Testis (tissue), 3 donors: ENCODE data around the gene ANO3. TPM values are rescaled to one million over a fixed set of nuclear protein-coding genes. Genes with fewer than 3 reads are reported as not detected.

Experiments
- DNase-seq: peaks from one replicate; pipeline ENCODE4 v3.0.0-alpha.2; 2019
- H3K27ac ChIP-seq, 2 donors: fragments of 200-600 bp; sonication (generic); one replicate each; pipeline ENCODE4 v1.5.1; 2019
- H3K27me3 ChIP-seq: fragments of 200-600 bp; sonication (generic); one replicate; pipeline ENCODE4 v1.5.1; 2019
- H3K36me3 ChIP-seq: fragments of 200-600 bp; sonication (generic); one replicate; pipeline ENCODE4 v1.5.1; 2017; ENCODE audit warnings: low read depth; ENCODE audit errors: missing control alignments
- H3K4me1 ChIP-seq: fragments of 200-600 bp; sonication (generic); one replicate; pipeline ENCODE4 v1.5.1; 2019
- H3K4me3 ChIP-seq, 2 donors: fragments of 200-600 bp; sonication (generic); one replicate each; pipeline ENCODE4 v1.5.1; 2017 to 2019
- H3K9me3 ChIP-seq: fragments of 200-600 bp; sonication (generic); one replicate; pipeline ENCODE4 v1.5.1; 2017
- CTCF ChIP-seq, 3 experiments: fragments of 450-650 bp in 2 of 3; fragments of 200-600 bp in 1 of 3; sonication (generic) in 1 of 3; IDR thresholded peaks; one replicate each; pipeline ENCODE4 v1.5.1; 2016 to 2019; ENCODE audit warnings: antibody characterized with exemption in 3 of 3, mild to moderate bottlenecking in 2 of 3, moderate library complexity in 1 of 3
- POLR2A ChIP-seq: fragments of 450-650 bp; IDR thresholded peaks from one replicate; pipeline ENCODE4 v1.6.1; 2017; ENCODE audit warnings: antibody characterized with exemption, mild to moderate bottlenecking, moderate library complexity
- WGBS, 2 donors: methylation state at CpG; one replicate each; pipeline ENCODE4 v1.1.5; 2018; 5-methylcytosine and 5-hydroxymethylcytosine counted together
- intact Hi-C: fragments of 100-400 bp; cut with DNase I; formaldehyde crosslinking; loops from one replicate; pipeline ENCODE4 v1.15.1; 2023; ENCODE audit warnings: low total_unique reads
- polyA plus RNA-seq: library from polyadenylated mRNA; stranded (reverse); fragments of 350-450 nt; fragmentation: Illumina TruSeq; extraction: RNeasy Lipid Tissue Mini Kit (QIAGEN cat#74804); gene quantifications from one replicate; pipeline ENCODE4 v1.2.3, GENCODE V29; 2014; ENCODE audit warnings: low read depth, low replicate concordance; ENCODE audit not compliant: insufficient read depth
- total RNA-seq, 2 donors: library from RNA; depleted of rRNA; stranded (reverse); fragments of >200 nt; gene quantifications; one replicate each; pipeline ENCODE4 v1.2.3, GENCODE V29; 2016

The ANO3 gene
- total and polyA plus RNA-seq, 3 donors from 2014 or later, result 1.9 to 2.4 (median 2.2) TPM

GRCh38 chr11:26553182-26553581 lies 221.3 kb downstream of the ANO3 start:
- H3K27me3 ChIP-seq, result no peaks in the 10 kb centered on the region
- intact Hi-C loops, result no loop called here
- 66 to 76% methylated on average over 2 of the region's 2 CpGs for WGBS, 2 donors
- H3K9me3 ChIP-seq, result no peaks in the 10 kb centered on the region
- no peak overlapping the region for H3K4me3 ChIP-seq
- DNase-seq, result no peak
- H3K27ac ChIP-seq, result no peak overlapping the region
- H3K36me3 ChIP-seq, result no peaks in the 10 kb centered on the region
- TF ChIP-seq POLR2A (no peak), CTCF (IDR thresholded peaks at IDR 0.05) (no peak)
- no peaks in the 10 kb centered on the region for H3K4me1 ChIP-seq

GRCh38 chr11:26554455-26554854 lies 222.5 kb downstream of the ANO3 start:
- WGBS, 2 donors, result 73 to 86% methylated on average over 5 of the region's 5 CpGs

GRCh38 chr11:26556582-26556981 lies 224.7 kb downstream of the ANO3 start:
- WGBS, 2 donors, result 63 to 94% methylated on average over 1 of the region's 1 CpG
- intact Hi-C loops, result no loop called here
- Histone ChIP-seq H3K4me3 (no peak overlapping the region), H3K9me3 (no peaks in the 10 kb centered on the region), H3K27ac (no peak overlapping the region), H3K27me3 (no peaks in the 10 kb centered on the region), H3K36me3 (no peaks in the 10 kb centered on the region), H3K4me1 (no peaks in the 10 kb centered on the region)
- no peak for TF ChIP-seq CTCF (IDR thresholded peaks at IDR 0.05)
- TF ChIP-seq POLR2A, result no peak
- DNase-seq, result no peak

More at GRCh38 chr11:26554455-26554854, 222.5 kb downstream of the ANO3 start:
- H3K9me3 ChIP-seq, result no peaks in the 10 kb centered on the region
- TF ChIP-seq POLR2A (no peak), CTCF (IDR thresholded peaks at IDR 0.05) (no peak)
- no peaks in the 10 kb centered on the region for H3K27me3 ChIP-seq
- no peaks in the 10 kb centered on the region for H3K4me1 ChIP-seq
- DNase-seq, result no peak
- intact Hi-C loops, result no loop called here
- H3K27ac ChIP-seq, result no peak overlapping the region
- no peak overlapping the region for H3K4me3 ChIP-seq
- no peaks in the 10 kb centered on the region for H3K36me3 ChIP-seq

- TF ChIP-seq CTCF (IDR thresholded peaks at IDR 0.05) (no peak), POLR2A (no peak)
- no peak for DNase-seq
- intact Hi-C loops, result no loop called here
- Histone ChIP-seq H3K27me3 (no peaks in the 10 kb centered on the region), H3K36me3 (no peaks in the 10 kb centered on the region), H3K4me3 (no peak overlapping the region), H3K4me1 (no peaks in the 10 kb centered on the region), H3K9me3 (no peaks in the 10 kb centered on the region), H3K27ac (no peak overlapping the region)
- WGBS, 2 donors, result 48 to 53% methylated on average over 3 of the region's 3 CpGs
Measured at GRCh38 chr11:26557666-26558065, 225.7 kb downstream of the ANO3 start.

GRCh38 chr11:26558190-26558589 lies 226.3 kb downstream of the ANO3 start:
- intact Hi-C loops, result no loop called here
- TF ChIP-seq POLR2A (no peak), CTCF (IDR thresholded peaks at IDR 0.05) (no peak)
- Histone ChIP-seq H3K9me3 (no peaks in the 10 kb centered on the region), H3K36me3 (no peaks in the 10 kb centered on the region), H3K4me3 (no peak overlapping the region), H3K27me3 (no peaks in the 10 kb centered on the region), H3K4me1 (no peaks in the 10 kb centered on the region), H3K27ac (no peak overlapping the region)
- 71 to 77% methylated on average over 4 of the region's 4 CpGs for WGBS, 2 donors
- DNase-seq, result no peak
